Kasumi-1 (cell line): ENCODE measurements around the gene SHANK1.
"Not testable (repeated sequence)": the region's sequence is repeated elsewhere in the genome, so short reads cannot be mapped to it uniquely, and the experiment has no call there.

Source experiments
- DNase-seq, 2 experiments: peaks; one replicate each; lab custom pipeline; 2025; lab: John Stamatoyannopoulos, UW

Gene SHANK1

DNA sequence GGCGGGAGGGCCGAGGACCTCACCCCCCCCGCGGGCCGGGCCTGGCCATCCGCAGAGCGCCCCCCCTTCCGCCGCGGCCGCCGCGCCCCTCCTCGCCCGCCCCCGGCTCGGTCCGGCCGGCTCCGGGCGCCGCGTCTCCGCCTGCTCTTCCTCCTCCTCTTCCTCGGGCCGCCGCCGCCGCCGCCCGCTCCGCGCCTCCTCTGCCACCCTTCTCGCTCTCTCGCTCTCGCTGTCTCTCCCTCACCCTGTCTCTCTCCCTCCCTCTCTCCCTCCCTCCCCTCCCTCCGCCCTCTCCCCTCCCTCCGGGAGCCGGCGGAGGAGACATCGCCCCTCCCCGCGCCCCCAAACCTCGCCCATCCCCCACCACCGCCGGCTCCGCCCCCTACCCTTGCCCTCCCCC, at the start of gene SHANK1:
Gene SHANK1 (minus strand): TSS at position 237 of the 400 bp plus-strand sequence. CDS start 2,883 bp downstream, outside the sequence.
- DNase-seq, result no peak

DNA sequence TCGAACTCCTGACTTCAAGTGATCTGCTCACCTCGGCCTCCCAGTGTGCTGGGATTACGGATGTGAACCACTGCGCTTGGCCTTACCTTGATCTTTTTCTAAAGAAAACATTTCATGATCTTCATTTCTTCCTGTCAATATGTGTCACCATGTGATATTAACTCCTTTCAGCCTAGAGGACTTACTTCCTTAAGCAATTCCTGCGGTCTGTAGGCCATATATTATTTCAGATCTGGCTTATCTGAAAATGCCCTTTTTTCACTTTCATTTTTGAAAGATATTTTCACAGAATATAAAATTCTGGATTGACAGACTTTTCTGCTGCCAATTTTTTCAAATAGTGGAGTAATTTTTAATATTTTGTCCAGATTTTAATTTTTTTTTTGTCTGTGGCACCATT, 48.7 kb upstream of the SHANK1 start:
- no peak for DNase-seq

DNA sequence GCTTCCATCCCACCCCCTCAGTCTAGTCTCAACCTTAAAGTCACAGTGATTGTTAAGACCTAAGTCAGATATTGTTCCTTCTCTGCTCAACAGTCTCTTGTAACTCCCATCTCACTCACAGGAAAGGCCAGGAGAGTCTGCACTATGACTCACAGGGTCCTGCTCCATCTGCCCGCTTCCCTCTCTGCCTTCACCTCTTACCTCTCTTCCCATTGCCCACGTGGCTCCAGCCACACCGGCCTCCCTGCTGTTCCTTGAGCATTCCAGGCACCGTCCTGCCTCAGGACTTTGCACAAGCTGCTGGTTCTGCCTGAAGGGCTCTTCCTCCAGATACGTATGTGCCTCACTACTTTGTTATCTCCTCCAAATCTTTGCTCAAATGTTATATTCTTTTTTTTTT, 47.7 kb upstream of the SHANK1 start:
- DNase-seq, result not testable (repeated sequence)

DNA sequence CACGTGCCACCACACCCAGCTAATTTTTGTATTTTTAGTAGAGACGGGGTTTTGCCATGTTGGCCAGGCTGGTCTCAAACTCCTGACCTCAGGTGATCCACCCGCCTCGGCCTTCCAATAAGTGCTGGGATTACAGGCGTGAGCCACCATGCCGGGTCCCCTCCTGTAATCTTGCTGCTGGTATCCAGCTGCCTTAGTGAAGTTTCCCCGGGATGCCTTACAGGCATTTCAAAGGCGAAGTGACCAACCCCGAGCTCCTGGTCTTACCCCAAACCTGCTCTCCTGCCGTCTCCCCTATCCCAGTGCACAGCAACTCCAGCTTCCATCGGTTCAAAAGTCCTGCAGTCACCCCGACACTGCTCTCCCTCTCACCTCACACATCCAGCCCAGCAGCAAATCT, 47.1 kb upstream of the SHANK1 start:
- not testable (repeated sequence) for DNase-seq

DNA sequence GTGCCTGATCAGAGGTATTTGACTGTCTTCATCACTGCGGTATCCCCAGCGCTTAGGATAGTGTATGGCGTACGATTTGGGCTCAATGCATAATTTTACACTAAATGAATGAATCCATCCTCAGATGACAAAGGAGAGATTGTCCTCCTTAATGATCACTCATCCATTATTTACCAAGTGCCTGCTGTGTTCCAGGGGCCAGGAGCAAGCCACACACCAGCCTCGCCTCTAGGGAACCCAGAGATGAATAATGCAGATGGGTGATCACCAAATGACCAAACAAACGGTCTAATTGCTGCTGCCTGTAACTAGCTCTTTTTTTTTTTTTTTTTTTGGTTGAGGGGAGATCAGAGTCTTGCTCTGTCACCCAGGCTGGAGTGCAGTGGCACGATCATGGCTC, 44.8 kb upstream of the SHANK1 start:
- DNase-seq, result no peak

DNA sequence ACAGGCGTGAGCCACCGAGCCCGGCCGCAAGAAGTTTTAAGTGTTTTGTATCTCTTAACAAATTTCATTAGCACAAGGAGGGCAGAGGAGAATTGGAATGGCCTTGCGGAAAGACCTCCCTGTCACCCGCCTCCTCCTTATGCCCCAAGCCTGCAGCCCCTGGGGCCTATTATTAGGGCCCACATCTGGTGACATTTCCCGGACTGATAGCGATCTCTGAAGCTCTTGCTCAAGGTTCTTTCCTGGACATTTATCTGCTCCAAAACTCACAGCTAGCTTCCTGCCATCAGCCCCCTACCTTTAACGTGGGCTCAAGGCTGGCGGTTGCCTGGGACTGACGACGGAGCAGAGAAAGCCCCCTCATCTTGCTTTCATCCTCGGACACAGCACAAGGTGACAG, 43.9 kb upstream of the SHANK1 start:
- not testable (repeated sequence) for DNase-seq

DNA sequence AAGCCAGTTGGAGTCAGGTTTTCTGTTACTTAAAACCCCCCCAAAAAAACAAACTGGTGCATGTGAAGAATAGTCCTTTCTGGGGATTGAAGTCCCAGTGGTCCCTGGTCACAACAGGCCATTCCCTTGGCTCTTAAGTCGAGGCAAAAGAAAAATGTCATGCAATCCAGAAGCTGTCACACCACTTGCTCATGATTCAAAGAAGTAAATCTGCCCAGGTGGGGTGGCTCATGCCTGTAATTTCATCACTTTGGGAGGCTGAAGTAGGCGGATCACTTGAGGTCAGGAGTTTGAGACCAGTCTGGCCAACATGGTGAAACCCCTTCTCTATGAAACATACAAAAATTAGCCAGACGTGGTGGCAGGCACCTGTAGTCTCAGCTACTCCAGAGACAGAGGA, 41.9 kb upstream of the SHANK1 start:
- DNase-seq, result not testable (repeated sequence)

DNA sequence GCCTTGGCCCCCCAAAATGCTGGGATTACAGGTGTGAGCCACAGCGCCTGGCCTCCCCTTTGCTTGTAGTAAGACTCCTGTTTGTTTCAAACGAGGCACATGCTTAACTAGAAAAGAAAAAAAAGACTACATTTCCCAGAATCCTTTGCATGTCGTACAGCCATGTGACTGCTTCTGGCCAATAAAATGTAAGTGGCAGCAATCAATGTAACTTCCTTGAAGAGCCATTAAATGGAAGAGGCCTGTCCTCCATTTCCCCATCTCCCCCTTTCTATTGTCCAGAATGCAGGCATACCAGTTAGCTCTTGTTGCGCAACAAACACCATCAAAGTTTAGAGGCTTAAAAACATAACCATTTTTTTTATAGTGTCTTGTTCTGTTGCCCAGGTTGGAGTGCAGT, 40.3 kb upstream of the SHANK1 start:
- peak; percentile 24 to 55 for DNase-seq

DNA sequence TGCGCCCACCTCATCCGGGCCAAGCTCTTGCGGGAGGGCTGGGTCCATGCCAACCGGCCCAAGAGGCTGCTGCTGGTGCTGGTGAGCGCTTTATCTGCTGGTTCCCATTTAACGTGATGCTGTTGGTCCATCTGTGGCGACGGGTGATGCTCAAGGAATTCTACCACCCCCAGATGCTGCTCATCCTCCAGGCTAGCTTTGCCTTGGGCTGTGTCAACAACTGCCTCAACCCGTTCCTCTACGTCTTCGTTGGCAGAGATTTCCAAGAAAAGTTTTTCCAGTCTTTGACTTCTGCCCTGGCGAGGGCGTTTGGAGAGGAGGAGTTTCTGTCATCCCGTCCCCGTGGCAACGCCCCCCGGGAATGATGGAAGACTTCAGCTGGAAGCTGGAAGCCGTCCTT, 39.5 kb upstream of the SHANK1 start:
- DNase-seq, result not testable (repeated sequence)

DNA sequence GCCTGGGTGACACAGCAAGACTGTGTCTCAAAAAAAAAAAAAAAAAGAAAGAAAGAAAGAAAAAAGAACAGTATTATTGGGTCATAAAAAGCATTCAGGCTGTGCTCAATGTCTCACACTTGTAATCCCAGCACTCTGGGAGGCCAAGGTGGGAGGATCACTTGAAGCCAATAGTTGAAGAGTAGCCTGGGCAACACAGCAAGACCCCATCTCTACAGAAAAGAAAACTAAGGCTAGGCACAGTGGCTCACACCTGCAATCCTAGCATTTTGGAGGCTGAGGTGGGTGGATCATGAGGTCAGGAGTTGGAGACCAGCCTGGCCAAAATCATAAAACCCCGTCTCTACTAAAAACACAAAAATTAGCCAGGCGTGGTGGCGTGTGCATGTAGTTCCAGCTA, 38.0 kb upstream of the SHANK1 start:
- DNase-seq, result not testable (repeated sequence)

DNA sequence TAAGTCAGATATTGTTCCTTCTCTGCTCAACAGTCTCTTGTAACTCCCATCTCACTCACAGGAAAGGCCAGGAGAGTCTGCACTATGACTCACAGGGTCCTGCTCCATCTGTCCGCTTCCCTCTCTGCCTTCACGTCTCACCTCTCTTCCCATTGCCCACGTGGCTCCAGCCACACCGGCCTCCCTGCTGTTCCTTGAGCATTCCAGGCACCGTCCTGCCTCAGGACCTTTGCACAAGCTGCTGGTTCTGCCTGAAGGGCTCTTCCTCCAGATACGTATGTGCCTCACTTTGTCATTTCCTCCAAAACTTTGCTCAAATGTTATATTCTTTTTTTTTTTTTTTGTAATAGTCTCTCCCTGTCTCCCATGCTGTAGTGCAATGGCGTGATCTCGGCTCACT, 36.6 kb upstream of the SHANK1 start:
- DNase-seq, result not testable (repeated sequence)

DNA sequence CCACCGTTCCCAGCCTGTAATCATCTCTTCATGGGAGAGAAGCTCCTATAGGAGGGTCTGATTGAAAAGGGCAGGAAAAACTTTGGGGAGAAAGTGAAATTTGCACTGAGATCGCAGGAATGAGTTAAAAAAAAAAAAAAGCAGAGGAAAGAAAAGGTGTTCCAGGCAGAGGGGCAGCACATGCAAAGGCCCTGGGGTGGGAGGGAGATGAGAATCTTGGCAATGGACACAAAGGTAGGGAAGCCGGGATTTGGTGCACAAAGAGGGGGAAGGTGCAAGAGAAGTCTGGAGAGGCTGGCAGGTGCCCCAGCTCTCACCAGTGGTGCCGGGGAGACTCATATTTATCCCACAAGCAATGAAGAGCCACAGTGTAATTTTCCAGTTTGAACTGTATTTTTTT, 34.3 kb upstream of the SHANK1 start:
- DNase-seq, result no peak

DNA sequence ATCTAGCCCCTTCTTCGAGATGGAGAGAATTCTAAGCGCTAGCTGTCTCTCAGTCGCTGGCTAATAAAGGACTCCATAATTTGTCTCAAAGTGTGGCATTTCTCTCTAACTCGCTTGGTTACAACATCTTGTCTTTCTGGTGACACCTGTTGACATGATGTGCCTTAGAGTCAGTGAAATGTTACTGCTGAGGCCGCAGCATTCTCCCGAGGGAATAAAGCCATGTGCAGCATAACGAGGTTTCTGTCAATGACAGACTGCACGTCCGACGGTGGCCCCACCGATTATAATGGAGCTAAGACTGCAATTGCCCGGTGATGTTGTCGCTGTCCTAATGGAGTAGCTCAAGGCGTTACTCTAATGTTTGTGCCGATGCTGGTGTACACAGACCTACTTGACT, 30.4 kb upstream of the SHANK1 start:
- no peak for DNase-seq

DNA sequence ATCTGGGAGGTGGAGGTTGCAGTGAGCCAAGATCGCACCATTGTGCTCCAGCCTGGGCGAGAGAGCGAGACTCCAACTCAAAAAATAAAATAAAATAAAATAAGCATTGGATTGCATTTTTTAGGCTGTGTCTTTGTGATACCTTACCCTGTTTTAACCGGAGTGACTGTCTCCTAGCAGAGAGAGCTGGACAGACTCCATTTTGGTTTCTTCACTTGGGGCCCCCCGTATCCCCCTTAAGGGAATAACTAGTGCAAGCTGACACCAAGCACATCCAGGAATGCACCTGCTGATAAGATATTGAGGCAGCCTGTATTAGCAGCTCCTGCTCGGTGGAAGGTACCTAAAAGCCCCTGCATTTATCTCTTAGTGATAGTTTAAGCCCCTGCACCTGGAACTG, 29.9 kb upstream of the SHANK1 start:
- DNase-seq, result no peak

DNA sequence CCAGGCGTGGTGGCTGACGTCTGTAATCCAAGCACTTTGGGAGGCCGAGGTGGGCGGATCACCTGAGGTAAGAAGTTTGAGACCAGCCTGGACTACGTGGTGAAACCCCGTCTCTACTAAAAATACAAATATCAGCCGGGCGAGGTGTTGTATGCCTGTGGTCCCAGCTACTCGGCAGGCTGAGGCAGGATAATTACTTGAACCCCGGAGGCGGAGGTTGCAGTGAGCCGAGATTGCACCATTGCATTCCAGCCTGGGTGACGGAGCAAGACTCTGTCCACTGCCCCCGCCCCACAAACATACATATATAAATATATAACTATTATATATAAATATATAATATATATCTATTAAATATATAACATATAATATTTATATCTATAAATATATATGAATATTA, 27.5 kb upstream of the SHANK1 start:
- not testable (repeated sequence) for DNase-seq

DNA sequence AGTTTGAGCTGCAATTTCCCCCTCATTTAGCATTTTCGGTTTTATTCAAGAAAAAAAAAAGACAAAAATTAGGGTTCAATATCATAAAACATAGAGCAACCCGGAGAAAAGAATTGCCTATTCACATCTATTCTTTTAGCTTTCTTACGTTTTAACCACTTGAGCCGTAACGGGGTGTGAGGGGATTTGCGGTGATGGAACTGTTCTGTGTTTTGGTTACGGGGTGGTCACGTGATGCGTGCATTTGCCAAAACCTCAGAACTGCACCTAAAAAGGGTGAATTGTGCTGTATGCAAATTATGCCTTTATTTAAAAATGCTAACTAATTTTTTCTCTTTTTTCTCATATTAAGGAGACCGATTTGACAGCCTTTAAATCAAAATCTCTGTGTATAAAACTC, 25.6 kb upstream of the SHANK1 start:
- DNase-seq, result no peak

DNA sequence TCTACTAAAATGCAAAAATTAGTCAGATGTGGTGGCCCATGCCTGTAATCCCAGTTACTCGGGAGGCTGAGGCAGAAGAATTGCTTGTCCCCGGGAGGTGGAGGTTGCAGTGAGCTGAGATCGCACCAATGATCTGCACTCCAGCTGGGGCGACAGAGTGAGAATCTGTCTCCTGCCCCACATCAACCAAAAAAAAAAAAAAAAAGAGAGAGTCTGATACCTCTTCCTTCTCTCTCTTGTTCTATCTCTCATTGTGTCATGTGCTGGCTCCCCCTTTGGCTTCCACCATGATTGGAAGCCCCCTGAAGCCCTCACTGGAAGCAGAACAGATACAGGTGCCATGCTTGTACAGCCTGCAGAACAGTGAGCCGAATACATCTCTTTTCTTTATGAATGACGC, 23.9 kb upstream of the SHANK1 start:
- no peak for DNase-seq

DNA sequence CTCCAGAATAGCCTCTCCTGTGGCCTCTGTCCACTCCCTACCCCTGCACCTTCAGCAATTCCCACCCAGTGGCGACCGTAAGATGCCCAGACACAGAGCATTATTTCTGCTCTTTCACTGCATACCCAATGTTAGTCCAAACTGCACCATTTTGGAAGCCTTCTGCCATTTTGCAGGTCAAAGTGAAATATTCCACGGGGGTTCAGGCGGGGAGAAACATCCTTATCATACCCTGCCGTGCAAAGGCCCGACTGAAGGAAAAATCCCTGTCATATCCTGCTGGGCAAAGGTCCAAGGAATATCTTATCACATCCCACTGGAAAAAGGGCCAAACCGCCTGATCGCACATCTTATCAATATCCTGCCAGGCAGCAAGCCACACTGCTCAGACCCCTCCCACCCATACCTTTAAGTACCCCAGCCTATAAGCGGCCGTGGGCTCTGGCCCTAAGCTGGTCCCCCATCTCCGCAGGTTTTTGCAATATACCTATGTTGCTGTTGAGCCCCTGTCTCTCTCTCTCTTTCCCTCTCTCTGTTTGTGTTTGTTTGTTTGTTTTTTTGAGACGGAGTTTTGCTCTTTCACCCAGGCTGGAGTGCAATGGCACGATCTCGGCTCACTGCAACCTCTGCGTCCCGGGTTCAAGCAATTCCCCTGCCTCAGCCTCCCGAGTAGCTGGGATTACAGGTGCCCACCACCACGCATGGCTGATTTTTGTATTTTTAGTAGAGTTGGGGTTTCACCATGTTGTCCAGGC, 21.8 kb upstream of the SHANK1 start:
- DNase-seq, result no peak

DNA sequence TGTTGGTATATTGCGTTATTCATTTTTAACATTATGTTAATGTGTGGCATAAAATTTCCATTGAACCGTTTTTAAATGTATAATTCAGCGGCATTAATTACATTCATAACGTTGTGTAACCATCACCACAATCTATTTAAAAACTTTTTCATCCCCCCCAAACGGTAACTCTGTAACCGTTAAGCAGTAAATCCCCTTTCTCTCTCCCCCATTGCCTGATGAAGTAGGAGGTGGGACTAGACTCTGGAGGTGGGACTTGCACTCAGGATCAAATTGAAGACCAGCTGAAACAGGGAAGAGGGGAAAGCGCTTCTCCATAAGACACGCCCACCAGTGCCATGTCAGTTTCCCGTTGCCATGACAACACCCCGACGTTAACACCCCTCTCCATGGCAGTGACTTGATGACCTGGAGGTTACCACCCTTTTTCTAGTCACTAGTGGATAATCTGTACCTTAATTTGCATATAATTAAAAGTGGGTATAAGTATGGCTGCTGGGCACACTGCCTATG, 20.4 kb upstream of the SHANK1 start:
- DNase-seq, result no peak

DNA sequence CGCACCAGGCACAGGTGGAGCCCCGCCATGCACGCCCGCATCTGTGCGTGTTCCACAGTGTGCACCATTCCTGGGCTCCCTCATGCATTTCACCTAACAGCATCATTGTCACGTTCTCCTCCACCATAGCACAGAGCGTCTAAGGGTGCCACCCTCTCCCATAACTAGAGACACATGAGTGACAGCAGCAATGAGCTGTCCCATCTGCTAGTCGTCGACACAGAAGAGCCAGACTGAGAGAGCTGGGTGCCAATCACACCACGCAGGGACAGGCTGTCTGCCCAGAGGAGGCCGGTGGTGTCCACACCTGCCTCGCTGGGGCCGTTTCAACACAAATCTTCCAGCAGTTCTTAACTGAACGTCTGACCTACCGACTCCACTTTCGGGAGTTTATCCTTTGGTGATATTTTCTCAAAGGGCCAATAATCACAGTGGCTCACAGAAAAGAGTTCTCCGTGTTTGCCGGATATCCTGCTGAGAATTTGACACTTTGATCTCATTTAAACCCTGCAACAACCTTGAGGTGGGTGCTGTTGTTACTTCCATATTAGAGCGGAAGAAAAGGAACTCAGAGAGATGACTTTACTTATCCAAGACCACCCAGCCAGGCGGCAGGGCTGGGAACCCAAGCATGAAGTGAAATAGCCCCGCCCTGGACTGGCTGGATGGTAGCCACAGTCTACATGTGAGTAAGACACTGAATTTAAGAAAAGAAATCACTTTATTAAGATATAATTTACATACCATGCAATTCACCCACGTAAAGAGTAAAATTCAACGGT, 19.7 kb upstream of the SHANK1 start:
- no peak for DNase-seq

DNA sequence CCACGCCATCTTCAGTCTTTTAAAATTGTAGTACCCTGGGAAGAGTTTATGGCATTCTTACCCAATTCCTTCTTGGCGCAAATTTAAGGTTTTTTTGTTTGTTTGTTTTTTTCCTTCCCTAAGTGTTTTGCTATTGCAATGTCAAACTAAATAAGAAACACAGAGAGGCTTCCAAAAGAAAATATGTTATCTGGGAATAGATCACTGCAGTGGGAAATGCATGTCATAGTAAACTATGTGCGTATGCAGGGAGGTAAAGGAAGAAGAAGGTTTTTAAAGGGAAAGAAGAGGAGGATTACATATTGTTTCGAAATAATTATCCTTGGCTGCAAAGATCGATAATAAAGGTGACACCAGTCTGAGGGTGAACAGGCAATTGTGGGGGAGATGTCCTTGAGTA, 16.7 kb upstream of the SHANK1 start:
- DNase-seq, result no peak

DNA sequence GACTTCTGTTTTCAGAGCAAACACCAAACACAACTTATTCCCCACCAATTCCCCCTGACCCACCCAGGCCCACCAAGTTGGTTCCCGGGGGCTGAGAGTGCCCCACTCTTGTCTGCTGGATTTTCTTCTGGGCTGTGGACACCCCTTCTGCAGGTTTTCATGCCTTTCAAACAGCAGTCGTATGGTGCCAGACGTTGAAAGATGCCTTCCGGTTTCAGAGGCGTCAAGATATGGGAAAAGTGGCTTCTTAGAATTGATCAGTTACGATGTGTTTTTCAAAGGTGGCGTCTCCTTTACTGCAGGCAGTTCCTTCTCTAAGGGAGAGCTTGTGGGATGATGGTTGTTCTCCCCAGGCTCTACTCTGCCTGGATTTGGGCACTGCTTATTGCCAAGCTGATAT, 16.3 kb upstream of the SHANK1 start:
- no peak for DNase-seq

DNA sequence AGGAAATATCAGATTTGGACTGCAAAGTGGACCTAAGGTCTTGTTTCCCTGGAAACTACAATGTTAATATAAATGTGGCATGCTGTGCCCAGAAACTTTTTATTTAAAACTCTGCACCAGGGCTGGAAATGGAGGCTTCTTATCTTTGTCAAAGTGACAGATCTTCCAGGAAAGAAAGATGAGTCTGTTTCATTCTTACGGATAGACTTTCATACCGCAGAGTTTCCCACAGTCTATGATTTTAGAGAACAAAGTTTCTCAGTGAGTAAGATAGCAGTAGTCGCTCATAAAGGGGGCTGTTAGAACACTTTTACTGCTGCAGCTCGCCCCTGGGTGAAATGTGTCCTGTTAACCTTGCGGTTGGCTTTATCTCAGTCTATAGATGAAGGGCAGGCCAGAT, 10.3 kb upstream of the SHANK1 start:
- DNase-seq, result no peak
